Trophoblast cell (in vitro differentiated cells and primary cell): Measurements from ENCODE around the gene CLCF1.

Experiments used
- DNase-seq, 2 donors: peaks; one replicate each; pipeline ENCODE4 v3.0.0-alpha.2; 2016
- H2AFZ ChIP-seq: 2 replicates; pipeline ENCODE4 v1.6.1; 2013; ENCODE audit warnings: low read length, moderate library complexity, mild to moderate bottlenecking; ENCODE audit not compliant: insufficient read depth, poor library complexity
- H2AK5ac ChIP-seq: 2 replicates; pipeline ENCODE4 v1.6.1; 2013; ENCODE audit warnings: mild to moderate bottlenecking, low read length
- H2BK120ac ChIP-seq: 2 replicates; pipeline ENCODE4 v1.6.1; 2013; ENCODE audit warnings: low read length, mild to moderate bottlenecking, moderate library complexity; ENCODE audit not compliant: insufficient read depth, poor library complexity
- H2BK12ac ChIP-seq: 2 replicates; pipeline ENCODE4 v1.6.1; 2013; ENCODE audit warnings: mild to moderate bottlenecking, low read length, moderate library complexity
- H2BK5ac ChIP-seq: 2 replicates; pipeline ENCODE4 v1.6.1; 2013; ENCODE audit warnings: low read length, low read depth, moderate library complexity, mild to moderate bottlenecking; ENCODE audit not compliant: poor library complexity
- H3K14ac ChIP-seq: 2 replicates; pipeline ENCODE4 v1.6.1; 2013; ENCODE audit warnings: mild to moderate bottlenecking, low read length
- H3K18ac ChIP-seq: 2 replicates; pipeline ENCODE4 v1.6.1; 2013; ENCODE audit warnings: mild to moderate bottlenecking, low read length
- H3K23ac ChIP-seq: 2 replicates; pipeline ENCODE4 v1.6.1; 2013; ENCODE audit warnings: low read length
- H3K27ac ChIP-seq: 2 replicates; pipeline ENCODE4 v1.5.1; 2013; ENCODE audit warnings: low read depth, mild to moderate bottlenecking, inconsistent platforms, low read length, moderate library complexity
- H3K27me3 ChIP-seq: 2 replicates; pipeline ENCODE4 v1.6.1; 2013; ENCODE audit warnings: inconsistent platforms, mild to moderate bottlenecking, low read length, moderate library complexity; ENCODE audit not compliant: insufficient read depth
- H3K36me3 ChIP-seq, 2 experiments: 1 replicate in 1 of 2; 2 replicates in 1 of 2; pipeline ENCODE4 v1.6.1; 2013; ENCODE audit warnings: low read length in 2 of 2, mild to moderate bottlenecking in 2 of 2, moderate library complexity in 1 of 2; ENCODE audit not compliant: insufficient read depth in 2 of 2, control insufficient read depth in 1 of 2
- H3K4ac ChIP-seq: 2 replicates; pipeline ENCODE4 v1.6.1; 2013; ENCODE audit warnings: low read depth, mild to moderate bottlenecking, low read length, moderate library complexity
- H3K4me1 ChIP-seq, 2 experiments: 1 replicate in 1 of 2; 2 replicates in 1 of 2; pipeline ENCODE4 v1.6.1; 2013; ENCODE audit warnings: low read length in 2 of 2, mild to moderate bottlenecking in 2 of 2, moderate library complexity in 1 of 2; ENCODE audit not compliant: insufficient read depth in 2 of 2, control insufficient read depth in 1 of 2
- H3K4me2 ChIP-seq: 2 replicates; pipeline ENCODE4 v1.6.1; 2013; ENCODE audit warnings: inconsistent platforms, mild to moderate bottlenecking, low read length, moderate library complexity
- H3K4me3 ChIP-seq: 2 replicates; pipeline ENCODE4 v1.5.1; 2013; ENCODE audit warnings: mild to moderate bottlenecking, low read depth, low read length, inconsistent platforms
- H3K79me1 ChIP-seq: one replicate; pipeline ENCODE4 v1.6.1; 2013; ENCODE audit warnings: low read length
- H3K79me2 ChIP-seq: 2 replicates; pipeline ENCODE4 v1.6.1; 2013; ENCODE audit warnings: low read length, mild to moderate bottlenecking; ENCODE audit not compliant: control insufficient read depth, insufficient read depth, poor library complexity
- H3K9ac ChIP-seq: 2 replicates; pipeline ENCODE4 v1.6.1; 2013; ENCODE audit warnings: mild to moderate bottlenecking, low read length
- H3K9me3 ChIP-seq: 2 replicates; pipeline ENCODE4 v1.6.1; 2013; ENCODE audit warnings: low read depth, mild to moderate bottlenecking, control low read depth, inconsistent platforms, low read length; ENCODE audit not compliant: insufficient read depth
- H4K12ac ChIP-seq: 2 replicates; pipeline ENCODE4 v1.6.1; 2013; ENCODE audit warnings: low read depth, mild to moderate bottlenecking, low read length, moderate library complexity
- H4K8ac ChIP-seq: 2 replicates; pipeline ENCODE4 v1.6.1; 2013; ENCODE audit warnings: low read depth, mild to moderate bottlenecking, low read length, moderate library complexity
- H4K91ac ChIP-seq: one replicate; pipeline ENCODE4 v1.6.1; 2013; ENCODE audit warnings: low read depth, mild to moderate bottlenecking, low read length, moderate library complexity
- WGBS: extraction: QIAGEN DNeasy Blood & Tissue Kit; methylation state at CpG from one replicate; pipeline ENCODE4 v1.1.7; 2013; ENCODE audit warnings: missing lambda C conversion rate; ENCODE audit not compliant: insufficient read length, insufficient coverage; ENCODE audit errors: extremely low coverage; 5-methylcytosine and 5-hydroxymethylcytosine counted together

Gene CLCF1

DNA sequence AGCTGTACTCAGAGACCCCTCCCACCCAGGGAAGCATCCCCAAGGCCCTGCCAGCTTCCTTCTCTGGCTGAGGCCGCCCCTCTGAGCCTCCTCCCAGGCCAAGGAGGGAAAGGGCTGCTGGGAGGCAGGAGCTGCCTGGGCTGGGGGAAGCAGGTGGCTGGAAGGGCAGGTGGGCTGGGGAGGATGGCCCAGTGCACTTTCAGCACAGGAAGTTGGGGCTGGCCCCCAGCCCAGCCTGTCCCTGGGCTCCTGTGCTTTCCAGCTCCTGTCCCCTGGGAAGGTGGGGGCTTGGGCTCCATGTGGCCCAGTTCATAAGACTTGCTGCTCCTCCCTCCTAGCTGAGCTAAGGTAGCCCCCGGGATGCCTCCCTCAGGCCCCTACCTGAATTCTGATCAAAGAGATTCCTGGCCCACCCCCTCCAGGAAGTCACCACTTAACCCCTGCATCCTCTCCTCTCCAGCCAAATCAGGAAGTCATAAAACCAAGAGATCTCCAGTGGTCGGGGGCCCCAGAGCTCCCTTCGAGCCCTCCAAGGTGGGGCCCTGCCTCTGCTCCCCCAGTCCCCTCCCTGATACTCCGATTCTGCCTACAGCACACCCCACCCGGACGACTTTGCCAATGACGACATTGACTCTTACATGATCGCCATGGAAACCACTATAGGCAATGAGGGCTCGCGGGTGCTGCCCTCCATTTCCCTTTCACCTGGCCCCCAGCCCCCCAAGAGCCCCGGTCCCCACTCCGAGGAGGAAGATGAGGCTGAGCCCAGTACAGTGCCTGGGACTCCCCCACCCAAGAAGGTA lies 23.4 kb upstream of the CLCF1 start:
- Histone ChIP-seq H4K8ac (no peak overlapping the region), H3K9ac (no peak overlapping the region)

DNA sequence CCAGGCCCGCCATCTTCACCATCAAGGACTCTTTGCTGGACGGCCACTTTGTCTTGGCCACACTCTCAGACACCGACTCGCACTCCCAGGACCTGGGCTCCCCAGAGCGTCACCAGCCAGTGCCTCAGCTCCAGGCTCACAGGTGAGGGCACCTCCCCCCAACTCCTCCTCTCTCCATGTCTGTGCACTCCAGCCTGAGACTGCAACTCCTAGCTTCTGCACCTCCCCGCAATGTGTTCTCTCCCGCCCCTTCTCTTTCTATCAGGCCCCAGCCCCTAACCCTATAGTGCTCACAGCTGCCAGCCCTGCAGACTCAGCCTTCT lies 22.8 kb upstream of the CLCF1 start:
- no peak overlapping the region for H3K14ac ChIP-seq
- DNase-seq: no peak
- H3K79me1 ChIP-seq: peaks cover 9% of the 10 kb centered on the region
- peaks cover 12% of the 10 kb centered on the region for H3K79me2 ChIP-seq
- H4K12ac ChIP-seq: no peak overlapping the region
- H2AK5ac ChIP-seq: no peak overlapping the region
- H3K4me1 ChIP-seq: peaks cover 16 to 19% of the 10 kb centered on the region in 2 experiments
- H3K9me3 ChIP-seq: no peaks in the 10 kb centered on the region
- no CpG with 5 or more reads among the region's 7 CpGs for WGBS
- no peak overlapping the region for H4K8ac ChIP-seq
- H4K91ac ChIP-seq: no peak overlapping the region
- H3K27ac ChIP-seq: no peak overlapping the region
- H2AFZ ChIP-seq: no peak overlapping the region
- no peak overlapping the region for H2BK5ac ChIP-seq
- H3K4ac ChIP-seq: no peak overlapping the region
- peaks cover 50 to 59% of the 10 kb centered on the region in 2 experiments for H3K36me3 ChIP-seq
- H3K4me3 ChIP-seq: no peak overlapping the region
- no peak overlapping the region for H3K23ac ChIP-seq
- no peak overlapping the region for H2BK12ac ChIP-seq
- H3K27me3 ChIP-seq: no peaks in the 10 kb centered on the region
- no peak overlapping the region for H3K9ac ChIP-seq
- H2BK120ac ChIP-seq: no peak overlapping the region
- no peak overlapping the region for H3K18ac ChIP-seq
- no peak overlapping the region for H3K4me2 ChIP-seq

More for the DNA sequence above, 23.4 kb upstream of the CLCF1 start:
- no peak overlapping the region for H4K91ac ChIP-seq
- H3K4me2 ChIP-seq: no peak overlapping the region
- H3K4me1 ChIP-seq: peaks cover 16 to 18% of the 10 kb centered on the region in 2 experiments
- no peaks in the 10 kb centered on the region for H3K9me3 ChIP-seq
- no peak overlapping the region for H3K23ac ChIP-seq
- no peak overlapping the region for H2AK5ac ChIP-seq
- no peak overlapping the region for H2BK12ac ChIP-seq
- H3K27ac ChIP-seq: no peak overlapping the region
- no peak overlapping the region for H3K4me3 ChIP-seq
- H3K36me3 ChIP-seq: peaks cover 50 to 59% of the 10 kb centered on the region in 2 experiments
- H3K27me3 ChIP-seq: no peaks in the 10 kb centered on the region
- peaks cover 9% of the 10 kb centered on the region for H3K79me1 ChIP-seq
- H3K14ac ChIP-seq: no peak overlapping the region
- peaks cover 13% of the 10 kb centered on the region for H3K79me2 ChIP-seq
- no peak overlapping the region for H3K4ac ChIP-seq
- H3K18ac ChIP-seq: no peak overlapping the region
- no peak overlapping the region for H2BK120ac ChIP-seq
- no peak overlapping the region for H4K12ac ChIP-seq
- no peak overlapping the region for H2AFZ ChIP-seq
- no peak overlapping the region for H2BK5ac ChIP-seq
- WGBS: no CpG with 5 or more reads among the region's 13 CpGs
- no peak for DNase-seq

DNA sequence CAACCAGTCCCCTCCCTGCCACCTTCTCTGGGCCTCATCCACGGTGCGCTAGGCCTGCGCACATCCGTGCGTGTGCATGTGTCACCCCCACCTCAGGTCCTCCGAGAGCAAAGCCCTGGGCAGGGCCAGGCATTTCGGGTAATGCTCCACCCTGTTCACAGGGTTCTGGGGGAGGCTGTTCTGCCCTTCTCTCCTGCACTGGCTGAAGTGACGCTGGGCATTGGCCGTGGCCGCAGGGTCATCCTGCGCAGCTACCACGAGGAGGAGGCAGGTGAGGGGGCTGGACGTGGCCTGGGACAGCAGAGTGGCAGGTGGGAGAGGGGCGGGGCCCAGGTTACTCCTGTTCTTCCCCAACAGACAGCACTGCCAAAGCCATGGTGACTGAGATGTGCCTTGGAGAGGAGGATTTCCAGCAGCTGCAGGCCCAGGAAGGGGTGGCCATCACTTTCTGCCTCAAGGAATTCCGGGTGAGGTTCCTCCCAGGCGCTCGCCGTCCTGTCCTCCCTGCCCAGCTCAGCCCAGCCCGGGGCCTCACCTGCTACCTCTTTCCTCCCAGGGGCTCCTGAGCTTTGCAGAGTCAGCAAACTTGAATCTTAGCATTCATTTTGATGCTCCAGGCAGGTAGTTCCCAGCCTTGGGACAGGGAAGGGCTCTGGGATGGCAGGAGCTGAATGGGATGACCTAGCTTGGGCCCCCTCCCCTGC lies 22.3 kb upstream of the CLCF1 start:
- H3K79me2 ChIP-seq: peaks cover 8% of the 10 kb centered on the region
- H3K14ac ChIP-seq: no peak overlapping the region
- peaks cover 7% of the 10 kb centered on the region for H3K79me1 ChIP-seq
- H4K12ac ChIP-seq: no peak overlapping the region
- no peak overlapping the region for H3K9ac ChIP-seq
- no CpG with 5 or more reads among the region's 19 CpGs for WGBS
- H3K4me1 ChIP-seq: peaks cover 13 to 17% of the 10 kb centered on the region in 2 experiments
- no peak overlapping the region for H2BK5ac ChIP-seq
- H3K27ac ChIP-seq: no peak overlapping the region
- no peak overlapping the region for H3K18ac ChIP-seq
- no peak overlapping the region for H4K91ac ChIP-seq
- H3K4ac ChIP-seq: no peak overlapping the region
- no peak overlapping the region for H2BK12ac ChIP-seq
- no peak overlapping the region for H3K23ac ChIP-seq
- no peaks in the 10 kb centered on the region for H3K27me3 ChIP-seq
- H2AFZ ChIP-seq: no peak overlapping the region
- DNase-seq: no peak
- H3K36me3 ChIP-seq: peaks cover 50 to 59% of the 10 kb centered on the region in 2 experiments
- no peak overlapping the region for H3K4me2 ChIP-seq
- H2BK120ac ChIP-seq: no peak overlapping the region
- no peak overlapping the region for H2AK5ac ChIP-seq
- H3K9me3 ChIP-seq: no peaks in the 10 kb centered on the region
- no peak overlapping the region for H3K4me3 ChIP-seq
- no peak overlapping the region for H4K8ac ChIP-seq

DNA sequence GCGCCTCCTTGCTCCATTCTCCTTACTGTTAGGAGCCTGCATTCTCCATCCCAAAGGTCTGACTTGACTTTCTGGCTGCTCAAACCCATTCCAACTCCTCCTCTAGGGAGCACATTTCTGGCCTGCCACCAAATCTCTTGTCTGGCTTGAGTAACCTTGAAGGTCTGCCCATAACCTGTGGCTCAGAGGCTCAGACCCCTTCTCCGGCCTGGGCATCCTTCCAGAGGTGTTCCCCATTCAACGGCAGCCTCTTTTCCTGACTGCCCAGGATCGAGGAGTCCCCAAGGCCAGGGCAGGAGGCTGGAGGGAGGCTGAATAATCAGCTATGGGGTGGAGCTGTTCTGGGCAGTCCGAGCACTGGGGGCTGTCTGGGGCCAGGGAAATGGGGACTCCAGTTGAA lies 20.6 kb upstream of the CLCF1 start:
- Histone ChIP-seq H3K79me2 (peaks cover 6% of the 10 kb centered on the region), H3K79me1 (peaks cover 7% of the 10 kb centered on the region), H3K23ac (no peak overlapping the region), H3K27ac (no peak overlapping the region), H3K4me2 (no peak overlapping the region), H3K14ac (no peak overlapping the region), H3K18ac (no peak overlapping the region), H2BK120ac (no peak overlapping the region), H3K9me3 (no peaks in the 10 kb centered on the region), H3K36me3 (peaks cover 37 to 46% of the 10 kb centered on the region in 2 experiments), H3K4me1 (peaks cover 6 to 10% of the 10 kb centered on the region in 2 experiments), H2AFZ (no peak overlapping the region), H3K4ac (no peak overlapping the region), H3K27me3 (no peaks in the 10 kb centered on the region), H4K8ac (no peak overlapping the region), H2BK12ac (no peak overlapping the region), H3K9ac (no peak overlapping the region), H2BK5ac (no peak overlapping the region), H2AK5ac (no peak overlapping the region), H4K12ac (no peak overlapping the region), H3K4me3 (no peak overlapping the region), H4K91ac (no peak overlapping the region)
- WGBS: no CpG with 5 or more reads among the region's 5 CpGs
- DNase-seq: no peak
